ENCODE results near the gene DRC7.

DRC7 gene

DNA sequence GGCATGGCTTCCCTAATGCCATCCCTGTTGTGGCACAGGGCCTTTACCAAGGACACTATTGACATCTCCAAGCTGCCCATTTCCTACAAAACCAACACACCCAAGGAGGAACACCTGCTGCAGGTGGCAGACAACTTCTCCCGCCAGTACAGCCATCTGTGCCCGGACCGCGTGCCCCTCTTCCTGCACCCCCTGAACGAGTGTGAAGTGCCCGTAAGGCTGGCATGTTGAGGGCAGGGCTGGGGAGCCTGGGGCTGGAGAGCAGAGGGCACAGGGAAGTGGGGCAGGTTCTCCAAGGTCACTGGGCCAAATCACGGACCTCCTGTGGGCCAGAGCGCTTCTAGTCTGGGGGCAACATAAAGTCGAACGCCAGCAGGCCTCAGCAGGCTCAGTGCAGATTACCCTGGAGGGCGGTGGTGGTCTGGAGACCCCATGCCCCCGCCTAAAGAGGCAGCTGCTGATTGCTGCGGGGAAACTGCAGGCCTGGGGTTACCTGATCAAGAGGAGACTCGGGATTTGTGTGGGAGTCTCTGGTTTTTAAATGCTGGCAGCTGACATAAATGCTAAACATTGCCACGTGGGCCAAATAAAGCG lies 4.3 kb downstream of the DRC7 start:
- H3K27ac ChIP-seq, result no peak overlapping the region
- TF ChIP-seq, protein P1, sequence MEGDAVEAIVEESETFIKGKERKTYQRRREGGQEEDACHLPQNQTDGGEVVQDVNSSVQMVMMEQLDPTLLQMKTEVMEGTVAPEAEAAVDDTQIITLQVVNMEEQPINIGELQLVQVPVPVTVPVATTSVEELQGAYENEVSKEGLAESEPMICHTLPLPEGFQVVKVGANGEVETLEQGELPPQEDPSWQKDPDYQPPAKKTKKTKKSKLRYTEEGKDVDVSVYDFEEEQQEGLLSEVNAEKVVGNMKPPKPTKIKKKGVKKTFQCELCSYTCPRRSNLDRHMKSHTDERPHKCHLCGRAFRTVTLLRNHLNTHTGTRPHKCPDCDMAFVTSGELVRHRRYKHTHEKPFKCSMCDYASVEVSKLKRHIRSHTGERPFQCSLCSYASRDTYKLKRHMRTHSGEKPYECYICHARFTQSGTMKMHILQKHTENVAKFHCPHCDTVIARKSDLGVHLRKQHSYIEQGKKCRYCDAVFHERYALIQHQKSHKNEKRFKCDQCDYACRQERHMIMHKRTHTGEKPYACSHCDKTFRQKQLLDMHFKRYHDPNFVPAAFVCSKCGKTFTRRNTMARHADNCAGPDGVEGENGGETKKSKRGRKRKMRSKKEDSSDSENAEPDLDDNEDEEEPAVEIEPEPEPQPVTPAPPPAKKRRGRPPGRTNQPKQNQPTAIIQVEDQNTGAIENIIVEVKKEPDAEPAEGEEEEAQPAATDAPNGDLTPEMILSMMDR (conservative IDR thresholded peaks at IDR 0.05), result no peak
- no peak for TF ChIP-seq ZFX (IDR thresholded peaks at IDR 0.05)

- no peak overlapping the region for H3K27ac ChIP-seq
- TF ChIP-seq, protein P1 (conservative IDR thresholded peaks at IDR 0.05), result no peak
- TF ChIP-seq ZFX (IDR thresholded peaks at IDR 0.05), result no peak
These were observed 4.9 kb downstream of the DRC7 start for GRCh38 chr16:57699481-57699880.

DNA sequence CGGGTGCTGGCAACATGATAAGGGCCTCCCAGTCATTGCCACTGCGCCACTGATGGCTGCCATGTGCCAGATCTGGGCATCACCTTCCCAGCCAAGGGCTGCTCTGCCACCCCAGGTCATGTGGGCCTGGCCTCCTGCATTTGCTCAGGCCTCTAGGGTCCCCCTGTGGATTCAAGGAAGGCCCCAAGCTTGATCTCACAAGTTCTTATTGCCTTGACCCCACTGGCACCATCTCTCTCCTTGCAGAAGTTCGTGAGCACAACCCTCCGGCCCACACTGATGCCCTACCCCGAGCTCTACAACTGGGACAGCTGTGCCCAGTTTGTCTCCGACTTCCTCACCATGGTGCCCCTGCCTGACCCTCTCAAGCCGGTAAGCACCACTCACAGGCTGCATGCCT lies 5.3 kb downstream of the DRC7 start:
- H3K27ac ChIP-seq, result no peak overlapping the region
- no peak for TF ChIP-seq ZFX (IDR thresholded peaks at IDR 0.05)
- TF ChIP-seq, protein P1 (conservative IDR thresholded peaks at IDR 0.05), result no peak

DNA sequence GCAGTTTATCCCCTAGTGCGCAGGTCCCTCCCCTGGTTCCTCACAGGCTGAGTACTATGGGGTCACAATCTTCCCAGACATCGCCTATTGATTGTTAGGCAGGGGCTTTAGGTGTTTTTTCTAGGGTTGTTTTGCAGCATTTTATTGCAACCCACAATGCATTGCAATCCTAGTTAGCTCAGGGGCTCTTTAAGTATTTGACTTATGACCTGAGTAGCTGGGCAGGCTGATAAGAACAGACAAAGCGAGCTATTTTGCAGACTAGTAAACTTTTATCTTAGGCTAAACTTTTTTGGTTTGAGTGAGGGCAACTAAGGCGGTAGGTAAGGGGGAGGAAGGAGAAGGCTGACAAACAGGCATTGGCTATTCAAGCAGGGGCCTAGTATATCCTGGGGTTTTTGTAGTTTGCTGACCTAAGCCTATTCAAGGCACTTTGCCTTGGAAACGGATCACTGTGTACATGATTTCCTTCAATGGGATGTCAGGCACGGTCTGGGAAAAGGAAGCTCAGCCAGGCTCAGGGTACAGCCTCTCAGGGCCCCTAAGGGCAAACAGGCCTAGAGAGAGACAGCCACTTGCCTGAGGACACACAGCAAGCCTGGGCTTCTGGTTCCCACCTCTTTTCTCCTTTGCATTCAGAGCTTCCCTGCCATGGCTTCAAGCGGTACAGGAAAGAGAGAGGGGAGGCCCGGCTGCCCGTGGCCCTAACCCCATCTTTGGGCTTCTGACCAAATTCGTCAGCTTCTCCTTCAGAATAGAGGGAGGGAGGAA lies 6.4 kb downstream of the DRC7 start:
- no peak for TF ChIP-seq ZFX (IDR thresholded peaks at IDR 0.05)
- TF ChIP-seq, protein P1 (conservative IDR thresholded peaks at IDR 0.05), result no peak
- H3K27ac ChIP-seq, result no peak overlapping the region

- TF ChIP-seq ZFX (IDR thresholded peaks at IDR 0.05), result no peak
- TF ChIP-seq, protein P1 (conservative IDR thresholded peaks at IDR 0.05), result no peak
- no peak overlapping the region for H3K27ac ChIP-seq
These were observed 7.3 kb downstream of the DRC7 start for GRCh38 chr16:57701759-57702371.

DNA sequence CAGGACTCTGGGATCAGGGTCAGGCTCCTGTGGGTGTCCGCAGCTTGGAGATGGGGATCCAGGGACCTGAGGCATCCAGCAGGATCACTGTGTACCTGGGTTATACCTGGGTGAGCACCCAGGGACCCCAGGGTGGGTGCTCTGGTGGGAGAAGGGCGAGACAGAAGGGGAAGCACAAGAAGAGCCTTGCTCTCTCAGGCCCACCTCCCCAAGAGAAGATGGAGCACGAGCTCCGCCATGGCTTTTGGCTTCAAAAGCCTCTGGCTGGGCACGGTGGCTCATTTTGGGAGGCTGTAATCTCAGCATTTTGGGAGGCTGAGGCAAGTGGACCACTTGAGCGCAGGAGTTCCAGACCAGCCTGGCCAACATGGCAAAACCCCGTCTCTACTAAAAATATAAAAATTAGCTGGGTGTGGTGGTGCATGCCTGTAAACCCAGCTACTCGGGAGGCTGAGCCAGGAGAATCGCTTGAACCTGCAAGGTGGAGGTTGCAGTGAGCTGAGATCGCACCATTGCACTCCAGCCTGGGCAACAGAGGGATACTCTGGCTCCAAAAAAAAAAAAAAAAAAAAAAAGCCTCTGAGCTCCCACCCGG lies 8.9 kb downstream of the DRC7 start:
- no peak overlapping the region for H3K27ac ChIP-seq
- TF ChIP-seq, protein P1 (conservative IDR thresholded peaks at IDR 0.05), result no peak
- no peak for TF ChIP-seq ZFX (IDR thresholded peaks at IDR 0.05)

Data from C4-2B (cell line).